ENCODE data around the gene PRR3. TPM values are rescaled to one million over a fixed set of nuclear protein-coding genes. Genes with fewer than 3 reads are reported as not detected.
A peak's percentile ranks its signal among the peaks of the same experiment; 100 is the strongest.

PRR3 gene
- total and polyA plus RNA-seq, 8 donors: 5.7 to 44.1 (median 36.1) TPM

DNA sequence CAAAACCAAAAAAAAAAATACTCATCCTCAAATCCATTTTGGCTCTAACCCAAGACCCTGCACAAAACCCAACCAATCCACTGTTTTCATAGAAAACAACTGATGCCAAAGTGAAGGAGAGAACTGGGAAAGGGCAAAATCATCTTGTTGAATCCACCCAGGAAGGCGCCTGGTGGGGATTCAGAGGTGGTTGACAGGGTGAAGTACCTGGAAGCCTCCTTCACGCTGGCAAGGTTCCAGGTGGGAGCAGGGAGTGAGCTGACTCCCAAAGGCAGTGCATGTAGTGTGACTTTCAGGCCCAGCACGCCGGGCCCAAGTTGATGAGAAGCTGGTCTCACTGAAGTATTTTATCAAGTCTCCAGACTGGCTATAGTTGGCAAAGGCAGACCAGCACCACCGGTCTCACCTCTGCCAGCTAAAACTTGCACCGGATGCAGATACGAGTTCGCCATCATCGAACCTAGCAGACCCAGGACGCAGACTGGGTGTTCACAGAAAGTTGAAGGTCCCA is 43.4 kb downstream of the PRR3 start:
- Histone ChIP-seq H3K27ac (no peak overlapping the region), H3K27me3 (no peaks in the 10 kb centered on the region), H3K4me3 (no peak overlapping the region), H3K9me3 (no peaks in the 10 kb centered on the region), H3K36me3 (peaks cover 11 to 73% of the 10 kb centered on the region in 2 donors), H3K4me1 (no peaks in the 10 kb centered on the region)
- ATAC-seq (no peak), DNase-seq (peak in 1 of 4 donors; percentile 39)
- TF ChIP-seq, protein P1, sequence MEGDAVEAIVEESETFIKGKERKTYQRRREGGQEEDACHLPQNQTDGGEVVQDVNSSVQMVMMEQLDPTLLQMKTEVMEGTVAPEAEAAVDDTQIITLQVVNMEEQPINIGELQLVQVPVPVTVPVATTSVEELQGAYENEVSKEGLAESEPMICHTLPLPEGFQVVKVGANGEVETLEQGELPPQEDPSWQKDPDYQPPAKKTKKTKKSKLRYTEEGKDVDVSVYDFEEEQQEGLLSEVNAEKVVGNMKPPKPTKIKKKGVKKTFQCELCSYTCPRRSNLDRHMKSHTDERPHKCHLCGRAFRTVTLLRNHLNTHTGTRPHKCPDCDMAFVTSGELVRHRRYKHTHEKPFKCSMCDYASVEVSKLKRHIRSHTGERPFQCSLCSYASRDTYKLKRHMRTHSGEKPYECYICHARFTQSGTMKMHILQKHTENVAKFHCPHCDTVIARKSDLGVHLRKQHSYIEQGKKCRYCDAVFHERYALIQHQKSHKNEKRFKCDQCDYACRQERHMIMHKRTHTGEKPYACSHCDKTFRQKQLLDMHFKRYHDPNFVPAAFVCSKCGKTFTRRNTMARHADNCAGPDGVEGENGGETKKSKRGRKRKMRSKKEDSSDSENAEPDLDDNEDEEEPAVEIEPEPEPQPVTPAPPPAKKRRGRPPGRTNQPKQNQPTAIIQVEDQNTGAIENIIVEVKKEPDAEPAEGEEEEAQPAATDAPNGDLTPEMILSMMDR (IDR thresholded peaks at IDR 0.05): no peak
- intact Hi-C loops (cut with DNase I): no loop called here

DNA sequence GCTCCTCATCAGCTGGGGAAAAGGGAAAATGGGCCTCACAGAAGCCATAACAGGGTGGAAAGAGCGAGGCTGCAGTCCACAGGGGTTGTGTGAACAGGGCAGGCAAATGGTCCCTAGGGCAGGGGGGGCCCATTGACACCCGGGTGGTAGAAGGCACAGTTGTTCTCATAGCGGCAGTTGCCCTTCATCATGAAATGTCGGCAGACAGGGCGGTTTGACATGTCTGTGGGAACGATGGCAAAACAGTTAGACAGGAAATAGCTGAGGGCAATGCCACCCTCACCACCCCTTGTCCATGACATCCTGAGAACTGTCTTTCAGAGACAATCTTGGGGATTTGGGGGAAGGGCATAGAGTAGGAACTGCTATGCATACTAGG is 44.3 kb downstream of the PRR3 start:
- no peak for DNase-seq

DNA sequence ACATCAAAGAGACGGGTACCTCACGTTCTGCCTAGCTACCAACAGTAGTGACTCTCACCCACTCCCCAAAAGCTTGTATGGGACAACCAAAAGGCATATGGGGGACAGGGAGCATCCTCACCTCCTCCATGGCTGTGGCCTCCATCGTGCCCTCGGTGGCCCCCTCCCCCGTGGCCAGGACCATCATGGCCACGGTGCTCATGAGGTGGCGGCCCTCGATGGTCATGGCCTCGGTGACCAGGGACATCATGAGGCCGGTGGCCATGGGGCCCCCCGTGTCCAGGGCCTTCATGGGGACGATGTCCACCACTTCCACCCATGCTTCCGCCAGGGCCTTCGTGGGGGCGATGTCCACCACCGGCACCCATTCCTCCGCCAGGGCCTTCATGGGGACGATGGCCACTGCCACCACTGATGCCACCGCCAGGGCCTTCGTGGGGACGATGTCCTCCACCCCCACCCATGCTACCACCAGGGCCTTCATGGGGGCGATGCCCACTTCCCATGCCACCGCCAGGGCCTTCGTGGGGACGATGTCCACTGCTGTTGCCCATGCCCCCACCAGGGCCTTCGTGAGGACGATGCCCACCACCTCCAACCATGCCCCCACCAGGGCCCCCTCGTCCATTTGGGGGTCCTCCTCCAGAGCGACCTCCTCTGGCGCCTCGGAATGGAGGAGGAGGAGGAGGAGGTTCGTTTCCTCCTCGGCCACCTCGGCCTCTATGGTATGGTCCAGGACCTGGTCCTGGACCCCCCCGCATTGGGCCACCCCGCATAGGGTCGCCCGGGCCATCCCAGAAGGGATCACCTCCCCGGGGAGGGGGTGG is 44.9 kb downstream of the PRR3 start:
- Histone ChIP-seq H3K36me3 (peaks cover 11 to 79% of the 10 kb centered on the region in 2 donors), H3K9me3 (no peaks in the 10 kb centered on the region), H3K27ac (no peak overlapping the region), H3K27me3 (no peaks in the 10 kb centered on the region), H3K4me3 (no peak overlapping the region), H3K4me1 (no peaks in the 10 kb centered on the region)
- peak; percentile 6 for ATAC-seq
- intact Hi-C loops (cut with DNase I): no loop called here
- TF ChIP-seq, protein P1 (IDR thresholded peaks at IDR 0.05): no peak
- DNase-seq: no peak

More for the DNA sequence above, 44.3 kb downstream of the PRR3 start:
- intact Hi-C loops (cut with DNase I): no loop called here
- no peak overlapping the region for H3K4me3 ChIP-seq
- H3K36me3 ChIP-seq: peaks cover 11 to 79% of the 10 kb centered on the region in 2 donors
- H3K9me3 ChIP-seq: no peaks in the 10 kb centered on the region
- H3K4me1 ChIP-seq: no peaks in the 10 kb centered on the region
- H3K27ac ChIP-seq: no peak overlapping the region
- no peaks in the 10 kb centered on the region for H3K27me3 ChIP-seq
- ATAC-seq: no peak
- TF ChIP-seq, protein P1 (IDR thresholded peaks at IDR 0.05): no peak

DNA sequence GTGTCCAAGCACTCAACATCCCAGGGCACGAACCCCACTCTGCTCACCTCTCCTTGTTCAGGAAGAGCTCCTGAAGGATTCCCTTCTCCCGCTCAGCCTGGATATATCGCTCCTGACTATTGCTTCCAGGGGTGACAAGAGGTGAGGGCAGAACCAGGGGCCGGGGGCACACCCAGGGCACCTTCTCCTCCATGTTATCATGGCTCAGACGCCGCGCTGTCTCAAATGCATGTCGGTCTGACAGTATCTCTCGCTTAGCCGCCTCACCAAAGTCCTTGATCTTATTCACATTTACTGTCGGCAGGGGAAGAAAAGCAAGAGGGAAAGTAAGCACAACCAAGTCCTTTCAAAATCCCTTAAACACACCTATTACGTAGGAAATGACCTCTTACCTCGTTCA is 46.9 kb downstream of the PRR3 start:
- Histone ChIP-seq H3K4me3 (no peak overlapping the region), H3K9me3 (no peaks in the 10 kb centered on the region), H3K4me1 (peaks cover 0 to 6% of the 10 kb centered on the region in 2 donors), H3K36me3 (peaks cover 11 to 97% of the 10 kb centered on the region in 2 donors), H3K27me3 (no peaks in the 10 kb centered on the region), H3K27ac (no peak overlapping the region)
- TF ChIP-seq, protein P1 (IDR thresholded peaks at IDR 0.05): no peak
- DNase-seq (no peak), ATAC-seq (no peak)
- intact Hi-C loops (cut with DNase I): no loop called here

DNA sequence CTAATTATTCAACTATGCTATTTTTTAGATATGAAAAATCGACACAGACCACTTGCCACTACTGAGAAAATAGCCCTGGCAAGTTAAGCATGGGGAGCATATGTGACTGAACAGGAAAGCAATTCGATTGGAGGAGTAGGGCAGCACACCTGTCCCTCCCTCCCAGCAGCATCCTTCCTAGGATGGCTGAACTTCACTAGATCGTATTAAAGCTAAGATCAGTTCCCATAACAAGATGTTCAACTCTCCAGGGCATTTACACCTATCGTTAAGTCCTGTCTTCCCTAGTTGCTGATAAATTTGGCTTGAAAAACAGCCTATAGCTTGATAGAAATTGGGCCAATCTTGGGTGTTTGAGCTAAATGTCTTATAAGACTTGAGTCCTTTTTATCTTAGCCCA is 53.0 kb downstream of the PRR3 start:
- Histone ChIP-seq H3K4me1 (peaks cover 24 to 41% of the 10 kb centered on the region in 2 donors), H3K4me3 (no peak overlapping the region), H3K36me3 (peaks cover 0 to 59% of the 10 kb centered on the region in 2 donors), H3K27ac (no peak overlapping the region), H3K27me3 (no peaks in the 10 kb centered on the region), H3K9me3 (no peaks in the 10 kb centered on the region)
- TF ChIP-seq, protein P1 (IDR thresholded peaks at IDR 0.05): no peak
- no peak for DNase-seq
- intact Hi-C loops (cut with DNase I): no loop called here
- ATAC-seq: no peak
